ENCODE measurements around the gene NISCH. TPM values are rescaled to one million over a fixed set of nuclear protein-coding genes. Genes with fewer than 3 reads are reported as not detected.

NISCH gene
- total RNA-seq, 6 experiments from 2014 or later: 46.4 to 62.5 (median 55.8) TPM

GRCh38 chr3:52415800-52416199 is 39.6 kb upstream of the NISCH start:
- H3K27ac Mint-ChIP-seq: no peak overlapping the region
- H3K27me3 Mint-ChIP-seq (ENCODE audit: insufficient read depth): no peaks in the 10 kb centered on the region; the same call in 1 of the 2 replicates
- no peak for DNase-seq
- no peak overlapping the region for H3K4me3 Mint-ChIP-seq
- TF ChIP-seq CTCF (IDR thresholded peaks at IDR 0.05): no peak
- H3K36me3 Mint-ChIP-seq (ENCODE audit: low read depth): no peaks in the 10 kb centered on the region; the same call in 1 of the 2 replicates
- H3K4me1 Mint-ChIP-seq (ENCODE audit: low read depth): peaks cover 22% of the 10 kb centered on the region
- no peaks in the 10 kb centered on the region for H3K9me3 Mint-ChIP-seq

- DNase-seq: no peak
- Mint-ChIP-seq H3K36me3 (ENCODE audit: low read depth) (no peaks in the 10 kb centered on the region), H3K4me3 (no peak overlapping the region), H3K27ac (no peak overlapping the region), H3K9me3 (no peaks in the 10 kb centered on the region), H3K27me3 (ENCODE audit: insufficient read depth) (peaks cover 5% of the 10 kb centered on the region; the same call in 1 of the 2 replicates), H3K4me1 (ENCODE audit: low read depth) (no peaks in the 10 kb centered on the region)
- no peak for TF ChIP-seq CTCF (IDR thresholded peaks at IDR 0.05)
Observed at GRCh38 chr3:52420388-52420787, 35.0 kb upstream of the NISCH start.

- H3K27ac Mint-ChIP-seq: no peak overlapping the region
Observed at GRCh38 chr3:52422669-52423068, 32.7 kb upstream of the NISCH start.

GRCh38 chr3:52423173-52423572 is 32.2 kb upstream of the NISCH start:
- peaks cover 5% of the 10 kb centered on the region for H3K27me3 Mint-ChIP-seq (ENCODE audit: insufficient read depth)
- TF ChIP-seq CTCF (IDR thresholded peaks at IDR 0.05): no peak
- no peak overlapping the region for H3K4me3 Mint-ChIP-seq
- no peak for DNase-seq
- H3K9me3 Mint-ChIP-seq: no peaks in the 10 kb centered on the region
- no peak overlapping the region for H3K27ac Mint-ChIP-seq
- no peaks in the 10 kb centered on the region; the same call in 1 of the 2 replicates for H3K4me1 Mint-ChIP-seq (ENCODE audit: low read depth)
- H3K36me3 Mint-ChIP-seq (ENCODE audit: low read depth): no peaks in the 10 kb centered on the region

More at GRCh38 chr3:52422669-52423068, 32.7 kb upstream of the NISCH start:
- no peak for TF ChIP-seq CTCF (IDR thresholded peaks at IDR 0.05)
- no peak for DNase-seq
- Mint-ChIP-seq H3K9me3 (no peaks in the 10 kb centered on the region), H3K27me3 (ENCODE audit: insufficient read depth) (peaks cover 5% of the 10 kb centered on the region; the same call in 1 of the 2 replicates), H3K36me3 (ENCODE audit: low read depth) (no peaks in the 10 kb centered on the region), H3K4me3 (no peak overlapping the region), H3K4me1 (ENCODE audit: low read depth) (no peaks in the 10 kb centered on the region; the same call in 1 of the 2 replicates)

- peaks cover 14% of the 10 kb centered on the region for H3K27me3 Mint-ChIP-seq (ENCODE audit: insufficient read depth)
- TF ChIP-seq CTCF (IDR thresholded peaks at IDR 0.05): peak; percentile 85
- H3K4me3 Mint-ChIP-seq: no peak overlapping the region
- no peak overlapping the region for H3K27ac Mint-ChIP-seq
- no peaks in the 10 kb centered on the region for H3K36me3 Mint-ChIP-seq (ENCODE audit: low read depth)
- H3K9me3 Mint-ChIP-seq: no peaks in the 10 kb centered on the region
- H3K4me1 Mint-ChIP-seq (ENCODE audit: low read depth): peaks cover 6% of the 10 kb centered on the region
- peak; percentile 74 for DNase-seq
Observed at GRCh38 chr3:52428151-52429005, 27.0 kb upstream of the NISCH start.
